HepG2 (cell line): ENCODE results near the gene CAMSAP1.

Experiments
- EP300 ChIP-seq, 3 experiments: sonication (generic) in 1 of 3; formaldehyde crosslinking in 1 of 3; IDR thresholded peaks; 2 replicates each; pipeline versions ENCODE4 v1.5.1 to v1.6.1; 2011 to 2020; ENCODE audit warnings: low read depth in 2 of 3, low read length in 2 of 3, borderline replicate concordance in 1 of 3, improper control_type of control experiment in 1 of 3, mild to moderate bottlenecking in 1 of 3, missing genetic modification reagents in 1 of 3, moderate library complexity in 1 of 3
- MLXIP ChIP-seq: sonication (generic); formaldehyde crosslinking; IDR thresholded peaks from 2 replicates; pipeline ENCODE4 v1.9.0; 2021; ENCODE audit warnings: missing genetic modification reagents, borderline replicate concordance
- NR3C1 ChIP-seq: sonication (generic); formaldehyde crosslinking; IDR thresholded peaks from 2 replicates; pipeline ENCODE4 v1.4.0; 2020; ENCODE audit warnings: missing genetic modification reagents
- RXRA ChIP-seq: sonication (generic); formaldehyde crosslinking; IDR thresholded peaks from 2 replicates; pipeline ENCODE4 v1.5.1; 2020; ENCODE audit warnings: missing genetic modification reagents
- SSRP1 ChIP-seq: IDR thresholded peaks from 2 replicates; pipeline ENCODE4 v1.6.1; 2016; ENCODE audit warnings: control low read depth
- TAF1 ChIP-seq: sonication (generic); formaldehyde crosslinking; IDR thresholded peaks from 2 replicates; pipeline ENCODE4 v1.4.0; 2020; ENCODE audit warnings: missing genetic modification reagents
- TAF15 ChIP-seq: fragments of 200-400 bp; formaldehyde crosslinking; IDR thresholded peaks from one replicate; pipeline ENCODE4 v1.6.1; 2018; ENCODE audit warnings: mild to moderate bottlenecking, low read depth, low read length; ENCODE audit not compliant: poor library complexity, severe bottlenecking
- TCF7L2 ChIP-seq: IDR thresholded peaks from 2 replicates; pipeline ENCODE4 v1.6.1; 2011; ENCODE audit warnings: mild to moderate bottlenecking, low read depth, low read length, moderate library complexity
- THYN1 ChIP-seq: sonication (generic); formaldehyde crosslinking; IDR thresholded peaks from 2 replicates; pipeline ENCODE4 v1.8.1; 2023; ENCODE audit warnings: low read depth, mild to moderate bottlenecking, moderate library complexity, missing genetic modification reagents, borderline replicate concordance
- USF2 ChIP-seq, 2 experiments: sonication (generic) in 1 of 2; formaldehyde crosslinking in 1 of 2; IDR thresholded peaks; 2 replicates each; pipeline versions ENCODE4 v1.5.1 to v1.6.1; 2011 to 2020; ENCODE audit warnings: borderline replicate concordance in 1 of 2, low read depth in 1 of 2, low read length in 1 of 2, mild to moderate bottlenecking in 1 of 2, missing genetic modification reagents in 1 of 2, moderate library complexity in 1 of 2
- ZNF510 ChIP-seq: sonication (generic); formaldehyde crosslinking; IDR thresholded peaks from 2 replicates; pipeline ENCODE4 v1.4.0; 2020; ENCODE audit warnings: low read depth, mild to moderate bottlenecking, missing genetic modification reagents
- TF ChIP-seq, protein P1 (sequence below): sonication (generic); formaldehyde crosslinking; IDR thresholded peaks from 2 replicates; pipeline ENCODE4 v1.9.0; 2021; ENCODE audit warnings: missing genetic modification reagents, mild to moderate bottlenecking, borderline replicate concordance
- TF ChIP-seq, protein P2 (sequence below): IDR thresholded peaks from 2 replicates; pipeline ENCODE4 v1.6.1; 2012; ENCODE audit warnings: low read length, improper control_type of control experiment
- TF ChIP-seq, protein P3 (sequence below): sonication (generic); formaldehyde crosslinking; IDR thresholded peaks from 2 replicates; pipeline ENCODE4 v1.5.0; 2020; ENCODE audit warnings: mild to moderate bottlenecking, missing genetic modification reagents, moderate library complexity

DNA sequence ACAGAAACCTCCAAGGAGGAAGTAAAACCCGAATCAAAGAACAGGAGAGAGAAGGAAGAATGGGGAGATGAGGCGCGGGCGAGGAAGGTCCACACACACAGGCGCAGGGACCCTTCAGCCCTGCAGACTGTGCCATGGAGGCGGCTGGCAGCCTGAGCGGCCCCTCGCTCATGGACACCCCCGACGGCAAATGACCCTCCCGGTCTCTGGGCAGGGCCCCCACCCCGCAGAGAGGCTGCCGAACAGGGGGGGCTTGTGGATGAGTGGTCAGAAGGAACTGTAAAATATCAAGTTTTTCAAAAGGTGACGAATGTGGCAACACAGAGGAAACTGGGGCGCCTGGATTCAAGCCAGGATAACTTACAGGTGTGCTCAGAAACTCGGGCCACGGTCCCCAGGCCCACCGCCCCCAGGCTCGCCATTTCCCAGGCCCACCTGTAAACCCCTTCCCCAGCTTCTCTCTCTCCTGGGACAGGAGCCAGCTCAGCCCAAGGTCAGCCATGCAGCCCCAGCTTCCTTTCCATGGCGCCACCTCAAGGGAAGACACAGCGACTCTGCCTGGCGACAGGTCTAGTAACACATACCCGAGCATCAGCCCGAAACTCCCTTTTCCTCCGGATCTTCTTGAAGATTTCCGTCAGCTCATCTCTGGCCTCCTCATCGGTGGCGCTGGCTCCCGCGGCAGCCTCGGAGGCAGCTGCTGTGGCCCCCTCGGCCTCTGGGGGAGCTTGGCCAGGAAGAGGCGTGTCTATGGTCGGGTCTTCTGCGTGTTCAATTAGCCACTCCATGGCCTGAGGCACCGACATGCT lies 37.3 kb upstream of the CAMSAP1 start:
- TF ChIP-seq, protein P1, sequence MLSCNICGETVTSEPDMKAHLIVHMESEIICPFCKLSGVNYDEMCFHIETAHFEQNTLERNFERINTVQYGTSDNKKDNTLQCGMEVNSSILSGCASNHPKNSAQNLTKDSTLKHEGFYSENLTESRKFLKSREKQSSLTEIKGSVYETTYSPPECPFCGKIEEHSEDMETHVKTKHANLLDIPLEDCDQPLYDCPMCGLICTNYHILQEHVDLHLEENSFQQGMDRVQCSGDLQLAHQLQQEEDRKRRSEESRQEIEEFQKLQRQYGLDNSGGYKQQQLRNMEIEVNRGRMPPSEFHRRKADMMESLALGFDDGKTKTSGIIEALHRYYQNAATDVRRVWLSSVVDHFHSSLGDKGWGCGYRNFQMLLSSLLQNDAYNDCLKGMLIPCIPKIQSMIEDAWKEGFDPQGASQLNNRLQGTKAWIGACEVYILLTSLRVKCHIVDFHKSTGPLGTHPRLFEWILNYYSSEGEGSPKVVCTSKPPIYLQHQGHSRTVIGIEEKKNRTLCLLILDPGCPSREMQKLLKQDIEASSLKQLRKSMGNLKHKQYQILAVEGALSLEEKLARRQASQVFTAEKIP: no peak
- TF ChIP-seq, protein P2, sequence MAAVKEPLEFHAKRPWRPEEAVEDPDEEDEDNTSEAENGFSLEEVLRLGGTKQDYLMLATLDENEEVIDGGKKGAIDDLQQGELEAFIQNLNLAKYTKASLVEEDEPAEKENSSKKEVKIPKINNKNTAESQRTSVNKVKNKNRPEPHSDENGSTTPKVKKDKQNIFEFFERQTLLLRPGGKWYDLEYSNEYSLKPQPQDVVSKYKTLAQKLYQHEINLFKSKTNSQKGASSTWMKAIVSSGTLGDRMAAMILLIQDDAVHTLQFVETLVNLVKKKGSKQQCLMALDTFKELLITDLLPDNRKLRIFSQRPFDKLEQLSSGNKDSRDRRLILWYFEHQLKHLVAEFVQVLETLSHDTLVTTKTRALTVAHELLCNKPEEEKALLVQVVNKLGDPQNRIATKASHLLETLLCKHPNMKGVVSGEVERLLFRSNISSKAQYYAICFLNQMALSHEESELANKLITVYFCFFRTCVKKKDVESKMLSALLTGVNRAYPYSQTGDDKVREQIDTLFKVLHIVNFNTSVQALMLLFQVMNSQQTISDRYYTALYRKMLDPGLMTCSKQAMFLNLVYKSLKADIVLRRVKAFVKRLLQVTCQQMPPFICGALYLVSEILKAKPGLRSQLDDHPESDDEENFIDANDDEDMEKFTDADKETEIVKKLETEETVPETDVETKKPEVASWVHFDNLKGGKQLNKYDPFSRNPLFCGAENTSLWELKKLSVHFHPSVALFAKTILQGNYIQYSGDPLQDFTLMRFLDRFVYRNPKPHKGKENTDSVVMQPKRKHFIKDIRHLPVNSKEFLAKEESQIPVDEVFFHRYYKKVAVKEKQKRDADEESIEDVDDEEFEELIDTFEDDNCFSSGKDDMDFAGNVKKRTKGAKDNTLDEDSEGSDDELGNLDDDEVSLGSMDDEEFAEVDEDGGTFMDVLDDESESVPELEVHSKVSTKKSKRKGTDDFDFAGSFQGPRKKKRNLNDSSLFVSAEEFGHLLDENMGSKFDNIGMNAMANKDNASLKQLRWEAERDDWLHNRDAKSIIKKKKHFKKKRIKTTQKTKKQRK: no peak
- TF ChIP-seq USF2 (IDR thresholded peaks at IDR 0.05; ENCODE audit: low read depth, low read length): no peak
- no peak for TF ChIP-seq USF2 (CRISPR knock-in tag; IDR thresholded peaks at IDR 0.05; ENCODE audit: borderline replicate concordance)
- no peak for TF ChIP-seq RXRA (CRISPR knock-in tag)
- no peak for TF ChIP-seq SSRP1 (CRISPR knock-in tag)
- no peak for TF ChIP-seq ZNF510 (CRISPR knock-in tag)
- no peak for TF ChIP-seq EP300 (IDR thresholded peaks at IDR 0.05; ENCODE audit: low read depth in 2 of 2, low read length in 2 of 2)
- TF ChIP-seq EP300 (CRISPR knock-in tag; IDR thresholded peaks at IDR 0.05; ENCODE audit: borderline replicate concordance): no peak
- TF ChIP-seq TCF7L2: no peak
- TF ChIP-seq, protein P3, sequence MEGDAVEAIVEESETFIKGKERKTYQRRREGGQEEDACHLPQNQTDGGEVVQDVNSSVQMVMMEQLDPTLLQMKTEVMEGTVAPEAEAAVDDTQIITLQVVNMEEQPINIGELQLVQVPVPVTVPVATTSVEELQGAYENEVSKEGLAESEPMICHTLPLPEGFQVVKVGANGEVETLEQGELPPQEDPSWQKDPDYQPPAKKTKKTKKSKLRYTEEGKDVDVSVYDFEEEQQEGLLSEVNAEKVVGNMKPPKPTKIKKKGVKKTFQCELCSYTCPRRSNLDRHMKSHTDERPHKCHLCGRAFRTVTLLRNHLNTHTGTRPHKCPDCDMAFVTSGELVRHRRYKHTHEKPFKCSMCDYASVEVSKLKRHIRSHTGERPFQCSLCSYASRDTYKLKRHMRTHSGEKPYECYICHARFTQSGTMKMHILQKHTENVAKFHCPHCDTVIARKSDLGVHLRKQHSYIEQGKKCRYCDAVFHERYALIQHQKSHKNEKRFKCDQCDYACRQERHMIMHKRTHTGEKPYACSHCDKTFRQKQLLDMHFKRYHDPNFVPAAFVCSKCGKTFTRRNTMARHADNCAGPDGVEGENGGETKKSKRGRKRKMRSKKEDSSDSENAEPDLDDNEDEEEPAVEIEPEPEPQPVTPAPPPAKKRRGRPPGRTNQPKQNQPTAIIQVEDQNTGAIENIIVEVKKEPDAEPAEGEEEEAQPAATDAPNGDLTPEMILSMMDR (CRISPR knock-in tag): no peak
- TF ChIP-seq MLXIP (CRISPR knock-in tag): no peak
- no peak for TF ChIP-seq NR3C1 (CRISPR knock-in tag)
- TF ChIP-seq THYN1 (CRISPR knock-in tag): no peak
- TF ChIP-seq TAF15: no peak
- TF ChIP-seq TAF1 (CRISPR knock-in tag): no peak
